NCI-H128 (cell line): ENCODE measurements around the gene ASCL2.

Source experiments
- DNase-seq: peaks from one replicate; lab custom pipeline; 2025; ENCODE audit not compliant: unreplicated experiment; lab: John Stamatoyannopoulos, UW

ASCL2 gene

DNA sequence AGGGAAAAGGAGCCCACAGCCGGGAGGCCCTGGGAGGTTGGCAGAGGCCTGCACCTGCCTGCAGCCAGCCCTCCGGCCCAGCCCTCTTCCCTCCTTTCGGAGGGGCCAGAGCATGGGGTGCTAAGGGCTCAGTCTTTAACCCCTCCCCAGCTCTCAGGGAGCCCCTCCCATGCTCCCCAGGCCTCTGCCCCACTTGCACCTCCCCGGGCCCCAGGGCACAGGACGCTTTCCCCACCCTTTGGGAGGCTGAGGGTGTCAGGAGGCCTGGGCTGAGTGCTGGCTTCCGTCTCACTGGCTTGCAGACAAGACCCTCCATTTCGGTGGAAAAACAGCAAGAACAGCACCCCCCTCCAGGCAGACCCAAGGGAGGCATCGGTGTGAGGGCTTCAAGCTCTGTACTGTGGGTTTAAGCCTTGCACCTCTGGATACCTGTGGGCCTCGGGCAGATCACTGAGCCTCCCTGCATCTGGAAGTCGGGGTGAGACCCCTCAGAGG, 7.3 kb downstream of the ASCL2 start:
- DNase-seq = no peak

DNA sequence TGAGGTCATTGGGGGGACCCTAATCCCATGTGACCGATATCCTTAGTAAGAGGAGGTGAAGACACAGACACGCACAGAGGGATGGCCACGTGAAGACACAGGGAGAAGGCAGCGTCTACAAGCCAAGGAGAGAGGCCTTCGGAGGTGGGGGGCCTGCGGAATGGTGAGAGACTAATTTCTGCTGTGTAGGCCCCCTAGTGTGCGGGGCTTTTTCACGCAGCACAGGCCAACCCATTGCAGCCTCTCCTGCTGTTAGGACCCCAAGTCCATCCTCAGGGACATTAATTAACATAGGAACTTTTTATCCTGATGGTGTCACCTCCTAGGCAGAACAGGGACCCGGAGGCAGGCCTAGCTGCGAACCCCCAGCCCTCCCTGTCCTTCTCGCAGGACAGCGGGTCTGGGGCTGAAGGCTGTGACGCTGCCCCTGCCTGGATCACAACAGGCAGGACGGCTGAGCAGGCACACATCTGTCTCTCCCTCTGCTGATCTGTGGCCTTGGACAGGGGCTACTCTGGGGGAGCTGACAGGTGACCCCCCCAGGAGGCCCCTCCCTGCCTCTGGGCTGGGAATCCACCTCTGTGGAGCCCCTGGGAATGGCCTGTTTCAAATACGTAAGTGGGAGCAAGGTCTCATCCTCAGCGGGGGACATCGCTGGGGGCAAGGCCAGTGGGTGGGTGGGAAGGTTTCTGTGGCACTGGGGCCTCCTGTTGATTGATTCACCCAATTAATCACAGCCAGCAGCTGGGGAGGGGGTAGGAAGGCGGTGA, 7.9 kb downstream of the ASCL2 start:
- DNase-seq = no peak

DNA sequence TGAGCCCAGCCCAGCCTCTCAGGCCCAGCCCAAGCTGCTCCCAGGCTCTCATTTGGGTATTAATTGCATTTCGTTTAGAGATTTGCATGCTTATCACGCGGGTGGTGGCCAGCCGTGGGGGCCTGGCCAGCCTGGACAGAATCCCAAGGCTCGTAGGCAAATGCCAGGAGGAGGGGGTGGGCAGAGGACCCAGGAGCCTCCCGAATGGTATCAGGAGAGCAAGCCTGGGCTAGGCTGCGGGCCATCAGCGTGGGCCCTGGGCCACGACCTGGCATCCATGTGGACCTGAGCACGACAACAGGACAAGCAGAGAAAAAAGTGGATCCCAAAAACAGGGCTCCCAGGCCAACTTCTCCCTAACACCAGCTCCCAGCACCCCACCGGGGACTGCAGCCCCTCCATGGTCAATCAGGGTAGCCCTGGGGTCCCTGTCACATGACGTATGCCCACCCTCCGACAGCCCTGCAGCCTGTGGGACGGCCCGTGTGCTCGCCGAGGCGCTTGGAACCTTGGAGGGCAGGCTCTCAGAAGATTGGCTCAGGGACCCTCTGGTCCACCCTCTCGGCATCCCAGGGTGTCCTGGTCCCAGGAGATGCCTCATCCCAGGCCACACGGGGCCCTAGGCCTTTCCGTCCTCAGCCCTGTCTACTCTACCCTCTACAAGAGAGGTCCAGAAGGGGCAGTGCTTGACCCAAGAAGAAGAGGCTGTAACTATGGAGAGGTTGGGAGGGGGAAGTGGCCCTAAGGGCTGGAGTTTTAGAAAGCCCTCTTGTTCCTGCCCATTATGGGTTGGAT, 8.8 kb downstream of the ASCL2 start:
- DNase-seq = no peak

DNA sequence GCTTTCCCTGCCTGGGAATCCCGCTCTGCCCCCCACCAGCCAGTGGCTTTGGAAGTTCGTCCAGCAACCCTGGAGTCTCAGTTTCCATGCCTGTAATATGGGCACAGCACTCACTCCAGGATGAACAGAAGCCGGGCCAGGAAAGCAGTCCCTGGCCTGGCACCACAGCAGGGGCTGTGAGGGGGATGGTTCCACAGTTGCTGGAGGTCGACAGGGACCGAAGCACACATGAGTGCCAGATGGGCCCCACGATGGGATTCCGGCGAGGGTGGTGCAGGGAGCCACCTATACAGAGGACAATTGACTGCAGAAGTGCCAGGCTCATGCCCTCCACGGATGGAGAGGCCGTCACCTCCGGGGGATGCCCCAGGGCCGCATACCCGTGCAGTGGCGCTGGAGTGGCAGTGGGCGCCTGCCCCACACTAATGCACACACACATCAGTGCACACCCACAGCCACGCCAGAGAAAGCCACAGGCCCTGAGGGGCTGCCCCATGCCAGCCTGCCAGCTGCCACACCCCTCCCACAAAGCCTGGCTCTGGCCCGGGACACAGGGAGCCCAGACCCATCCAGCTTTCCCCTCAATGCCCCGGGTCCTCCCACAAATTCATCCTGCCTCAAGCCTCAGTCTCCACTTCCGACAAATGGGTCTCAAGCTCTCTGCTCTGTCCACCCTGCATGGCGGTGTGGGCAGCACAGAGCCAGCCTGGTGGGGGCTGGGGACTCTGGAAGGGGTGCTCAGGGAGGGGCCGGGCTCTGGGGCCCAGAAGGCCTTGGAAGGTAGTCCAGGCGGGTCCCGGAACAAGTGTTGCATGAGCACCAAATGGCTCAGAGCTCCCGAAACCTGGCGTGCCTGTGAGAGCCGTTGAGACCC, 9.7 kb downstream of the ASCL2 start:
- DNase-seq = no peak

DNA sequence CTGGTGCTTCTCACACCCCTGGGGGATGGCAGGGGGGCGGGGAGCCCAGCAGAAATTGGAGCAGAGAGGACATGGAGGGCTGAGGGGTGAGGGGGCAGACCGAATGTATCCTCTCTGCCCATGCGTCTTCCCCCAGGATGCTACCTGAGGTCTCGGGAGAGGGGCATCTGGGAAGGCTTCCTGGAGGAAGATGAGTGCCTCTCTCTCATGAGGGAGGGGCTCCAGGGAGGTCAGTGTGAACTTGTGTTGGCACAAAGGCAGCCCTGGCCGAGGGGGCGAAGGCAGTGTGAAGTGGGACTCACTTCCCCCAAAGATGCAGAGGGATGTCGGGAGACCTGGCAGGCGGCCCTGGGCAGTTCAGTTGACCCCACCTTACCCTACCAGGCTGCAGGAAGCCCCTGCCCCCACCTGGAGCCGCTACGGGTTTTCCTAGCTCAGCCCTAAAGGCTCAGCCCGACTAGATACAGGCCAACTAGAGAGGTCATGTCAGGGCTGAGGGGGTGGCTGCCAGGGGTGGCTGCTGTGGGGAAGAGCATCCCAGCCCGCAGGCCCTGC, 10.4 kb downstream of the ASCL2 start:
- DNase-seq = no peak

DNA sequence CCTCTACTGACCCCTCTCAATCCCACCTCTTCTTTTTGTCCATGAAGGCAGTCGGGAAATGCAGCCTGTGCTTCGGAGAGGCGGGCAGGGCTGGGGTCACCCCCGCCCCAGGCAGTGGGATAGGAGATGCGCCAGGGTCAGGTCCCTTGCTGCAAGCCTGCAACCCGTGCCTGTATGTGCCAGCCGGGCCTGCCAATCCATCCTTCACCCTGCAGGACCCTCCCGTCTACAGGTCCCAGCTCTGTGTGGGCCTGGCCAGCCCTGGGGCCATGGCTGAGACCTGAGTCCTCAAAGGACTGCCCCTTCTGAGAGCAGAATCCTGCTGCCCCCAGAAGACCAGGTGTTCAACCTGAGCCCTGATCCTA, 10.9 kb downstream of the ASCL2 start:
- no peak for DNase-seq

DNA sequence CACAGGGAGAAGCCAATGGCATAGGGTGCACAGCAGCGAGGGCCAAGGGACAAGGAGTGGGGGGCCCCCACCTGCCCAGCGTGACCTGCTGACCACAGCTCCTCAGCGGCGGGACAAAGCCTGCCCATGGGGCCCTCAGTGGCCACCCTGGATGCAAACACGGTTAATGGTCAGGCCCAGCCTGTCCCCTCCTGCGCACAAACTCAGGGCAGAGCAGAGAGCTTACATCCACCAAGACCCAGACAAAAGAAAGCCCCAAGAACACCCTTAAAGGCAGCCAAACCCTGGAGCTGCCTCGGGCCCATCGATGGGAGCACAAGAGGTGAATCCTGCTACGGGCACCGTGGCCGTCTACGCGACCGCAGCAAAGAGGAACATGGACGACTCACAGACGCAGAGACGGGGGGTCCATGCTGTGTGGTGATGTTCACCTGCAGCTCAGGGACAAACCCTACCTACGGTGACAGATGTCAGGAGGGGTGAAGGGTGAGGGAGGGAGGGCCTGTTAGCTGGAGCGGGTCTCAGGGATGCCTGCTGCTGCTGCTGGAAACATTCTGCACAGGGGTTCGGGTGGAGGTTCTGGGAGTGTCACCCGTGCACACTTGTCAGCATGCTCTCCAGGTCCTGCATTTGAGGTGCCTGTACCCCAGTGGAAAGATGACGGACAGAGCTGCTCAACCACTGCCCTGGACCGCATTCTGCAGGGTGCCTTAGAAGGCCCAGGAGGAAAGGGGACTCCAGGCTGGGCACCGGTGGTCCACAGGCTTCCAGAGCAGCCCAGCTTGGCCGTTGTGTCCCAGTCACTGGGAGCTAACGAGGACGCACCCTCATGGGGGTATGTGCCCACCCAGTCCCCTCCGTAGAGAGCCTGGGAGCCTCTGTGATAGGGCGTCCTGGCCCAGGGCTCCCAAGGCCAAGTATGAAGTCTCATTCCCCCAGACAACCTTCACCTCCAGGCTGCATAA, 11.6 kb downstream of the ASCL2 start:
- DNase-seq = no peak

DNA sequence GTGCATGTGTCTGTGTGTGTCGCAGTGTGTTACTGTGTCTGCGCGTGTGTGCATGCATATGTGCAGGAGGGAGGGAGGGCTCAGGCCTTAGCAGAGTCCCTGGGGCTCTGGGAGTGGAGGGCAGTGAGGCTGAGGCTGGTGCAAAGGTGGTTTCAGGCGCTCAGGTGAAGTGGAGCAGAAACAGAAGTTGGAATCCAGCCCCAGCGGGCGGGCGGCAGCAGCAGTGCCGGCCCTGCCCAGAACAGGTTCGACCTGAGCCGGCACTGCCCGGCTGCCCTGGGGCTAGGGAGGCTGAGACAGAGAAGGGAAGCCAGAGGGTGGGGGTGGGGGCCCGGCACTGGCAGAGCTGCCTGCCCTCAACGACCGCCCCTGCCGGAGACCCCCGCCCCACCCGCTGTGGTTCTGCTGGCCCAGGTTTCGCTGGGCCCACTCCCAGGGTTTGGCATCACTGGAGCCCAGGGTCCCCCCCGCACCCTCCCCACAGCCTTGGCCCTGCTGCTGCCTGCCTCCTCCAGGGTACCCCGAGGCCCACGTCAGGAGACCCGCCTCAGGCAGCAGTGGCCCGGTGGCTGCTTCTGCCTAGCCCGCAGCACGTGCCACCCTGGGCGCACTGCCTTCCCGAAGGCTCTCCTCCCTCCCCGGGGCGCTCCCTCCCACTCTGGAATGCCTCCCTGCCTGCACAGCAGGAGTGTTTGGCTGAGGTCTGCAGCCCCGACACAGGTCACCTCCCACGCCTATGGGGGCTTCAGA, 13.3 kb downstream of the ASCL2 start:
- no peak for DNase-seq

DNA sequence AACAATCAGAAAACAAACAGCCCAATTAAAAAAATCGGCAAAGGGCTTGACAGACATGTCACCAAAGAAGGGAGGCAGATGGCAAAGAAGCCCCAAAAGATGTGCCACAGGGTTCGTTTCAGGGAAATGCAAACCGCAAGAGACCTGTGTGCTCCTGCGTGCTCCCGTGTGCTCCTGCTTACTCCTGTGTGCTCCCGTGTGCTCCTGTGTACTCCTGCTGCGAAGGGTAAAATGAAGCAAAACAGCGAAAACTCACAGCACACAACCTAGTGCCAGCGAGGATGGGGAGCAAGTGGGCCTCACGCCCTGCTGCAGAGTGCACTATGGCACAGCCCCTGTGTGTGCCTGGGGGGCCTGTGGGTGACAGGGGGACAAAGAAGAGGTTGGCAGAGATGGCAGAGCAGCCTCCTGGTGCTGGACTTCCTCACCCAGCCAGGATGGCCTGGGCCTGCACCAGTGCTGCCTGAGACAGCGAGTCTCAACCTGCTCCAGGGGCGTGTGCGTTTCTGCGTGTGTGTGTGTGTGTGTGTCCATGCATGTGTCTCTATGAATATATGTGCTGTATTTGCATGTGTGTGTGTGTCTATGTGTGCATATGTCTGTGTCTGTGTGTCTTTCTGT, 14.0 kb downstream of the ASCL2 start:
- no peak for DNase-seq

DNA sequence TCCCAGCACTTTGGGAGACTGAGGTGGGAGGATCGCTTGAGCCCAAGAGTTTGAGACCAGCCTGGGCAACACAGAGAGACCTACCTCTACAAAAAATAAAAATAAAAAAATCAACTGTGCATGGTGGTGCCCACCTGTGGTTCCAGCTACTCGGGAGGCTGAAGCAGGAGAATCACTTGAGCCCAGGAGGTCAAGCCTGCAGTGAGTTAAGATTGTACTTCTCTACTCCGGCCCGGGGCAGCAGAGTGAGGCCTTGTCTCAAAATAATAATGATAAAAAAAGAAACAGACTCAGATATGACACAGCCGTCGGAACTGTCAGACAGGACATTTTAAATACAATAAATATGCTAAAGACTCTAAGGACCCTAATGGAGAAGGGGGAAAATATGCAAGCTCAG, 18.4 kb downstream of the ASCL2 start:
- DNase-seq = no peak

DNA sequence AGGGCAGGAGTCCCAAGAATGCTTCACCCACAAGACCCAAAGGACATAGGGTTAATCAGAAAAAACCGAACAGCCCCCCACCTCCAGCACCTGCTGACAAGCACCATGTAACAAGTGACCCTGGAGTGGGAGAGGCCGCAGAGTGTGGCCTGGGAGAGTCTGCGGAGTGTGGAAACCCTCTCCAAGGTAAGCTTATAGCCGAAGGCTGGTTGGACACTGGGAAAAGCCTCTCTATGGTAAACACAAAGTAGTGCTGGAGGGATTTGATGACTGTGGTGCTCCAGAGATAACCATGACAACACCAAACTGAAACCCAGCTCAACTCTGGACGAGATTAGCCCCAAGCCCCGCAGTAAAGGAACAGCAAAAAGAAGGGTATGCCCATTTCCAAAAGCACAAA, 19.2 kb downstream of the ASCL2 start:
- DNase-seq = no peak

DNA sequence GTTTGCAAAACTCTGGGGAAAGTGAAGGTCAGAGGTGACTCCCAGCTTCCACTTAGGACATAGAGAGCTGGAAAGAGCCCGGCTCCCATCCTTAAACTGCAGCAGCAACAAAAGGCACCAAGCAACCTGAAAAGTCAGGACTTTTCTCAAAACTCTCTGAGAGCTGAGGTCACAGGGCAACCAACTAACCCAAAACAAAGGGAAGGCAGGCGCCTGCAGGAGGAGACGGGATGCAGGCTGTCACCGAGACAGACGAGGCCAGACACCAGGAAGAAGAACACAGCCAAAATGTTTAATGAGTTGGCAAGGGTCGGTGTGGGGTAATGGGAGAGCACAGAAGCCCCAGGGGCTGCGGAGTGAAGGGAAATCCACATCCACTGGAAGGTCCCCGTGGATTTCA, 19.9 kb downstream of the ASCL2 start:
- DNase-seq = no peak

DNA sequence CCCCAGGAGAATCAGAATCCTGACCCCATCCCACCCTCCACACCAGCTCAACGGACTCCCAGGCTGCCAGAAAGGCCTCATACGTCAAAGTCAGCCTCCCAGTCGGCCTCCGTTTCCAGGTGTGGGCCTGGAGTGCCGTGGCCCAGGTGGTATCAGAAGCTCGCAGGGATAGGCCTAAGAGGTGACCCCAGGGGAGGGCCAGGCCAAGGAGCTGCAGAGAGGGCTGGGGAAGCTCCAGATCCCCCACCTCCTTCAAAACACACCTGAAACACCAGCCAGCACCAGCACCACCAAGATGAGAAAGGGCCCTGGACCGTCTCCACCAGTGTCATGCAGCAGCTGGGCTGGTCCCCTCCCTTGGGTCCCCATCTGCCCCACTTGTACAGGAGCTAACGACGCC, 20.3 kb downstream of the ASCL2 start:
- DNase-seq = no peak

DNA sequence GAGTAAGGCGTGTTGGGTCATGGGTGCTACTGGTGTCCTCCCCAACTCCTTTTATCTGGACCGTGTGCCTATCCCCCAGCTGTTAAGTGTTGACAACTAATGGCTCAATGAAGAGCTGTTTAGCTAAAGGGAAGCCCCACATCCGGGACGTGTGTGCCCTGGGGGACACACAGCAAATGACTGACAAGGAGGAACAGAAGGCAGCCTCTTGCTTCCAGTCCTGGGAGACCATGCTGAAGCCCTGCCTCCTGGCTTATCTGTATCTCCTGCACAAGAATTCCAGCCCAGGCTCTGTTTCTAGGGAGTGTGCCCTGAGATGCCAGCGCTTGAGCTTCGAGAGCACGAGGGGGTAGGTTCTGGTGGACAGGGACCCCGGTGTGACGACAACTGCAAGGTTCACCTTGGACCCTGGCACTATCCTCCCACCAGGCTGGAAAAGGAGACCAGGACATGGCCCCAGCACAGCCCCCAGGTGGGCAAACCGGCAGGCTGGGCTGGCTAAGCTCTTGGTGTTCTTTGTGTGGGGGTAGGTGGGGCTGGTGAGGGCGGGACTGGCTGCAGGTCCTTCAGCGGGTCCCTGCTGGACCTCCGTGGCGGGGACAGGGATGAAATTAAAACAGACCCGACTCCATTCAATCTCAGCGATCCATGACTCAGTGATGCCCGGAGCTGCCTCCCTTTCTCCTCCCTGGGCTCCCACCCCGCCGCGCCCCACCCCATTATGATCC, 21.0 kb downstream of the ASCL2 start:
- DNase-seq = no peak

DNA sequence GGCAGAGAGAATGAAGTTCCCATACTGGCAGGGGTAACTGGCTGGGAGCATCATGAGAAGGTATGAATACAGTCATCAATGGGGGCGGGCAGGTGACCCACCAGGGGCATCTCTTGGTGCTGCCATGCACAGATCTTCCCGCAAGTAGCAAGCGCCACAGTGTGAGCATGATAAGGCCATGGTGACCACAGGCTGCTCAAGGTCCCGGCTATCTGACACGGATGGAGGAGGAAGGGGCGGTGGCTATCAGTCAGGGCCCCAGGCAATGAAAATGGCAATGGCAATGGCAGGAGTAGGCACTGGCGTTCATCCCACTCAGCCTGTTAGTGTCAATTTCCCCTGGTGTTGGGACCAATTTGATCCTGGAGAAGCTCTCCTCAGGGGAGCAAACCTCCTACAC, 21.6 kb downstream of the ASCL2 start:
- no peak for DNase-seq

DNA sequence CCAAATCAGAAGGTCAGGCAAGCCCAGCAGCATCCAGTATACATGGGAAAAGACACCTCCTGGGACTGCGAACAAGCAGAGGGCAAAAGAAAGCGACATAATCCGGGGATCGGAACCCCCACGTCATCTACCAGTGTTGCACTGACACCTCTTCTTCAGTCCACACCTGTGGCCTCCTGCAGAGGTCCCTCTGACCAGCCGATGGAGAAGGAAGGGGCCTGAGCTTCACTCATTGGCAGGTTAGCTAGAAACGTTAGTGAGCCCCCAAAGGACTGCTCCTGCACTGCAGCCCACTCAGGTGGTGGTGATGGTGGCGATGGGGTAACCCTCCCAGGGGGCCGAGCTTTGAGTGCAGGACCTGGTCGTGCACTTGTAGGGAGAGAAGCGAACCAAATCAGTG, 22.1 kb downstream of the ASCL2 start:
- DNase-seq = no peak

DNA sequence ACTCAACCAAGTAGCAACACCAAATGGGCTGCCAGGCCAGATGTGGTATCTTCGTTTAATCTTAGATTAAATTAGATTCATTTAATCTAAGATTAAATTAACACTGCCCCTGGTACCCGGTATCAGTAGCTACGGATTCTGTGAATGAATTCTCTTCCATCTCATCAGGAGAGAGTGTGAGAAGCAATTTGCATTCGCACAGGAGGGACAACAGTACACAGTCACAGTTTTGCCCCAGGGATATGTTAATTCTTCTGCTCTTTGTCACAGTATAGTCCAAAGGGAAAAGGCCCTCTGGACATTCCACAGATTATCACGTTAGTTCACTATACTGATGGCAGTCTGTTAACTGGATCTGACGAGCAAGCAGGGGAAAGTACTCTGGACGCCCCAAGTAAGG, 22.9 kb downstream of the ASCL2 start:
- no peak for DNase-seq

DNA sequence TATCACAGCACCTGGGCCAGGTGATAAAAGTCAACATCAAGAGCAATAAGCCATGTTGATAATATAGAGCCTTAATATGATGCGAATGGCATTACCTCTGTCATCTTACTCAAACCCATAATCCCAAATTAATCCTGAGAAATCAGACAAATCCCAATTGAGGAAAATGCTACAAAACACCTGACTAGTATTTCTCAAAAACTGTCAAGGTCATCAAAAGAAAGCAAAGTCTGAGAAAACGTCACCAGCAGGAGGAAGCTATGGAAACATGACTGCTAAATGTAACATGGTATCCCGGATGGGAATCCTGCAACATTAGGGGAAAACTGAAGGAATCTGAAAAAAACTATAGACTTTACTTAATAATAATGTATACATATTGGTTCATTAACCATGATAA, 29.6 kb downstream of the ASCL2 start:
- no peak for DNase-seq
